GM12865 (cell line): Measurements from ENCODE around the gene TAF3.

Source experiments
- DNase-seq: peaks from one replicate; pipeline ENCODE4 v3.0.0; 2010; ENCODE audit warnings: low read depth
- H3K4me3 ChIP-seq: 2 replicates; pipeline ENCODE4 v1.5.1; 2011; ENCODE audit warnings: mild to moderate bottlenecking, low read depth, low read length, control low read depth
- CTCF ChIP-seq: IDR thresholded peaks from 2 replicates; pipeline ENCODE4 v1.5.1; 2011; ENCODE audit warnings: low read length, control low read depth, low read depth, inconsistent platforms; ENCODE audit not compliant: insufficient read depth; ENCODE audit errors: missing control alignments

Gene TAF3

GRCh38 chr10:7832060-7832459 is 13.8 kb downstream of the TAF3 start:
- H3K4me3 ChIP-seq, result no peak overlapping the region
- no peak for TF ChIP-seq CTCF
- no peak for DNase-seq

- no peak overlapping the region for H3K4me3 ChIP-seq
- no peak for TF ChIP-seq CTCF
- DNase-seq, result no peak
These were observed 14.9 kb downstream of the TAF3 start for GRCh38 chr10:7833210-7833609.

- H3K4me3 ChIP-seq, result no peak overlapping the region
- no peak for DNase-seq
These were observed 16.0 kb downstream of the TAF3 start for GRCh38 chr10:7834262-7834661.

GRCh38 chr10:7836571-7836970 is 18.3 kb downstream of the TAF3 start:
- H3K4me3 ChIP-seq, result no peak overlapping the region
- no peak for TF ChIP-seq CTCF
- no peak for DNase-seq

More at GRCh38 chr10:7834262-7834661, 16.0 kb downstream of the TAF3 start:
- no peak for TF ChIP-seq CTCF

GRCh38 chr10:7846591-7846990 is 28.3 kb downstream of the TAF3 start:
- TF ChIP-seq CTCF, result no peak
- no peak for DNase-seq
- no peak overlapping the region for H3K4me3 ChIP-seq

- no peak for DNase-seq
- no peak for TF ChIP-seq CTCF
- no peak overlapping the region for H3K4me3 ChIP-seq
These were observed 35.0 kb downstream of the TAF3 start for GRCh38 chr10:7853226-7853842.

GRCh38 chr10:7853890-7854289 is 35.6 kb downstream of the TAF3 start:
- DNase-seq, result no peak
- no peak overlapping the region for H3K4me3 ChIP-seq
- no peak for TF ChIP-seq CTCF
